ENCODE results near the gene TALDO1.

- TF ChIP-seq CTCF (IDR thresholded peaks at IDR 0.05) (peak; percentile 66), EZH2phosphoT487 (IDR thresholded peaks at IDR 0.05) (no peak), EZH2 (IDR thresholded peaks at IDR 0.05) (no peak)
Measured at GRCh38 chr11:723120-723883, 24.0 kb upstream of the TALDO1 start.
